Stimulated activated naive CD4-positive, alpha-beta T cell treated with Interleukin-2 at 50 U/mL for 16 hours (primary cell): ENCODE results near the gene PLEKHH1.
"Not testable (repeated sequence)": the region's sequence is repeated elsewhere in the genome, so short reads cannot be mapped to it uniquely, and the experiment has no call there.

Experiments used
- DNase-seq: peaks from one replicate; lab custom pipeline; 2025; lab: John Stamatoyannopoulos, UW

The PLEKHH1 gene

GRCh38 chr14:67532606-67532997 lies 488 bp upstream of the PLEKHH1 start:
- DNase-seq, result no peak

DNA sequence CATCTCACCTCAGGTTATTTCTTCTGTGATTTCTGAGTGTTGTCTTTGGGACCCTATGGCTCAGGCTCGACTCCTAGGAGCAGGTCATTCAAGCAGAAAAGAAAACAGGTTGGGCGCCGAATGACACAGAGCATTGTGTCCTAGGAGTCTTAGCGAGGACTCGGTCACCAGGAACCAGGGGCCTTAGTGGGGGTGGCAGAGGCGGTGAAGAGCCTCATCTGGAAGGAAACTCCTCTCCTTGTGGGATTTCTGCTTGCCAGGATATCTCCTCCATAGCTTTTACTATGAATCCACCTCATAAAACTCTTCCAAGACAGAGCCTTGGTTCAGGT lies 630 bp downstream of the PLEKHH1 start:
- no peak for DNase-seq

GRCh38 chr14:67536087-67536486 lies 3.0 kb downstream of the PLEKHH1 start:
- DNase-seq, result no peak

DNA sequence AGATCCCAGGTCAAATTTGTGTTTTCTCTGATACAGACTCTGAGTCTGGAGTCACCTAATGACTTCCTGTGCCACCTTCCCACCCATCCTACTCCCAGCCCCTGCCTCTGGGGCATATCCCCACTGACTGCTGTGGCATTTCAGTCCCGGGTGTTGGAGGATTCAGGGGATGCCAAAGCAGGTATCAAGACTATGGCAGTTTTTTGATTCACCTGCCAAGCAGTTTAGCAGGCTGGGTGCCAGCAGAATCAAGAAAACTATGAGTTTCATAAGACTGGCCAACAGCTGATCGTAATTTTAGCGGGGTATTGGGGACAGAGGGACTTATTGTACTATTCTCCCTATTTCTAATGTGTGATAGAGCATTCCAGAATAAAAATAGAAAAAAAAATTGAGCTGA lies 4.6 kb downstream of the PLEKHH1 start:
- DNase-seq, result no peak

DNA sequence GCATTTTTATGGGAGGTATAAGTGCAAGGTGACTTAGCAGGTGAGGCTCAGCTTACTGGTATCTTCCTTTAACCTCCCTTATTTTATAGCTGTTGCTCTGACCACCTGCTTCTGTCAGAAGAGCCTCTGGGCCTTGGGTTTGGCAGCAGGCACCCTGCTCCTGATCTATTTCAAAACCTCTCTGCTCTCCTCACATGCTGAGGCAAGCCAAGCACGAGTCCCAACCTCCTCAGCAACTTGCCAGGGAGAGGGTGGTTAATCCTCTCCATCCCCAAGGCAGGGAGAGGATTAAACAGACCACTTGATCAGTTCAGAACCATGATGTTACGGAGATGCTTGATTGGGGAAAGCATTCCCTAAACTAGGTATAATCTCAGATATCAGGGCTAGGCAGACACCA lies 5.4 kb downstream of the PLEKHH1 start:
- DNase-seq, result no peak

- no peak for DNase-seq
These were observed 6.0 kb downstream of the PLEKHH1 start for GRCh38 chr14:67539116-67539515.

- DNase-seq, result no peak
These were observed 8.6 kb downstream of the PLEKHH1 start for GRCh38 chr14:67541448-67542387.

DNA sequence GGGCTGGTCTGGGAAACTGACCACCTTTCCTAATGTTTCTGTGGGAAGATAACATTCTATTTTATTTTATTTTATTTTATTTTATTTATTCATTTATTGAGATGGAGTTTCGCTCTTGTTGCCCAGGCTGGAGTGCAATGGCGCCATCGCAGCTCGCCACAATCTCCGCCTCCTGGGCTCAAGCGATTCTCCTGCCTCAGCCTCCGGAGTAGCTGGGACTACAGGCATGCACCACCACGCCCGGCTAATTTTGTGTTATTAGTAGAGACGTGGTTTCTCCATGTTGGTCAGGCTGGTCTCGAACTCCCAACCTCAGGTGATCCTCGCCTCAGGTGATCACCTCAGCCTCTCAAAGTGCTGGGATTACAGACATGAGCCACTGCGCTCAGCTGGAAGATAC lies 9.5 kb downstream of the PLEKHH1 start:
- DNase-seq, result not testable (repeated sequence)

GRCh38 chr14:67544590-67544989 lies 11.5 kb downstream of the PLEKHH1 start:
- DNase-seq, result no peak

DNA sequence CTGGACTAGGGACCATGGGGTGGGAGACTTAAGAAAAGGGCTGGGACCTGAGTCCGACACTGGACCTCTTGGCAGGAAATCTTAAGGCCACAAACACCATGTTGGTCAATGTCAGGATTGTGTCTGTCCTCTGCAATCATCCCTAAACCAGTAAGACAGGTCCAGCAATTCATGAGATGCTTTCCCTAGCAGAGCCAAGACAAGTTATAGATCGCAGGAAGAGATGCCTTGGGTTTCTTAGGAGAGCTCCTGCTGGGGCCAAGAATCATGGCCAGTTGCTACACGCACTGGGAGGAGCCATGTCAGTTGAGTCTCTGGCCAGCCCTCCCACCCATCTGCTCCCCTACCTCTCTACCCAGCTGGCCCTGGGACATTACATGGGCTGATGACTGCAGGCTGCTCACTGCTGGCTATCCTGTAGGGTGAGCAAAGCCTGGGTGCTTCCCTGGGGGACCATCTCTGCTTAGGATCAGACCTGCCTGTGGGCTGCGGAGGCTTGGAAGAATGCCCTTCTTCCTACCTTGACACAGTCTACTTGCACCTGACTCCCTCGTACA lies 14.2 kb downstream of the PLEKHH1 start:
- no peak for DNase-seq

DNA sequence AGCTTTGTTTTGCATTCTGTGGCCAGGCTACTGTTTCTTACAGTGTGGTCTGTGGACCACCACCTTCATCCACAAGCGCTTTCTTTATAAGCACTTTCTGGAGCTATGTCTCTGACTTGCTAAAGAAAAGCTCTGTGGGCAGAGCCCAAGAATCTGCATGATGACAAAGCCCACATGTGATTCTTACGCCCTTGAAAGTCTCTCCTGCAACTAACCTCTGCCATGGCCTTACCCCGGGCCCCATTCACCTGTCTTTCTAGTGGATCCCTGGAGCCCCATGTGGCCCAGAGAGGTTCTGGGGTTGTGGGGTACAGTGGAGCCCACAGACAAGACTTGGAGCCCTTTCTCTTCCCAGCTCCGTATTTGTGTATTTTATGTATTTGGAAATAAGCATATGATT lies 16.6 kb downstream of the PLEKHH1 start:
- DNase-seq, result no peak

DNA sequence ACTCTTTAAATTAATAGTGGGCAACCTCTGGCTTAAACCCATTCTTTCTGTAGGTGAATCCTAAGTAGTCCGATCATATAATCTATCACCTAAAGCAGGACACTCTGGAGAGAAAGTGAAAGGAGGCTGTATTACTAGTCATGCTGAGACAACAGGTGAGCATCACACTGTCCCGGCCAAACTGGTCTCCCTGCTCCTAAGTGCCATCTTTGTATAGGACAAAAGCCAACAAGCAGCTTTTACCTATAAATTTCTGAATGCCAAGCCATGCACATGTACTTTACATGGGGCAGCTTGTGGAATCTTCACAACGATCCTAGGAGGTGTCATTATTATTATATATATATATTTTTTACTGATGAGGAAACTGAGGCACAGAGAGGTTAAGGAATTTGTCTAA lies 18.0 kb downstream of the PLEKHH1 start:
- no peak for DNase-seq

DNA sequence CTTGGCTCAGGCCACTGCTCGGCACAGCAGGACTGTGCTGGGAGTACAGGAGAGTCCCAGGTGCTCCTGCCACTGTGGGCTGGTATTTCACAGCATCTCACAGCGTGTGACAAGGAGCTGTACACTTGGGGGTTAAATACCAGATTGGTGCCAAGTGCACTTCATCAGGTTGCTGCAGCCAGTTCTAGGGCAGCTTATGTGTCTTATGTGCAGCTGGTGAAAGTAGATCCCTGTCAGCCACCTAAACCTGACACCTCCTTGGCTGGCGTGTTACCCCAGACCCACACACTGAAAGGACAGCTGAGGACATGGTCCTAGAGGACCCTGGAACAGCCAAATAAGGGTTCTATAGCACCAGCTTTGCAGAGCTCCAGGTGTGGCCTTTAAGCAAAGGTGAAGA lies 18.9 kb downstream of the PLEKHH1 start:
- DNase-seq, result no peak

GRCh38 chr14:67553547-67553946 lies 20.5 kb downstream of the PLEKHH1 start:
- DNase-seq, result no peak

GRCh38 chr14:67554341-67554740 lies 21.3 kb downstream of the PLEKHH1 start:
- no peak for DNase-seq

- no peak for DNase-seq
These were observed 22.5 kb downstream of the PLEKHH1 start for GRCh38 chr14:67555518-67556090.

- no peak for DNase-seq
These were observed 23.6 kb downstream of the PLEKHH1 start for GRCh38 chr14:67556671-67557070.

- no peak for DNase-seq
These were observed 24.0 kb downstream of the PLEKHH1 start for GRCh38 chr14:67557118-67557517.

GRCh38 chr14:67557656-67558055 lies 24.6 kb downstream of the PLEKHH1 start:
- DNase-seq, result no peak

GRCh38 chr14:67559639-67560038 lies 26.5 kb downstream of the PLEKHH1 start:
- DNase-seq, result no peak

DNA sequence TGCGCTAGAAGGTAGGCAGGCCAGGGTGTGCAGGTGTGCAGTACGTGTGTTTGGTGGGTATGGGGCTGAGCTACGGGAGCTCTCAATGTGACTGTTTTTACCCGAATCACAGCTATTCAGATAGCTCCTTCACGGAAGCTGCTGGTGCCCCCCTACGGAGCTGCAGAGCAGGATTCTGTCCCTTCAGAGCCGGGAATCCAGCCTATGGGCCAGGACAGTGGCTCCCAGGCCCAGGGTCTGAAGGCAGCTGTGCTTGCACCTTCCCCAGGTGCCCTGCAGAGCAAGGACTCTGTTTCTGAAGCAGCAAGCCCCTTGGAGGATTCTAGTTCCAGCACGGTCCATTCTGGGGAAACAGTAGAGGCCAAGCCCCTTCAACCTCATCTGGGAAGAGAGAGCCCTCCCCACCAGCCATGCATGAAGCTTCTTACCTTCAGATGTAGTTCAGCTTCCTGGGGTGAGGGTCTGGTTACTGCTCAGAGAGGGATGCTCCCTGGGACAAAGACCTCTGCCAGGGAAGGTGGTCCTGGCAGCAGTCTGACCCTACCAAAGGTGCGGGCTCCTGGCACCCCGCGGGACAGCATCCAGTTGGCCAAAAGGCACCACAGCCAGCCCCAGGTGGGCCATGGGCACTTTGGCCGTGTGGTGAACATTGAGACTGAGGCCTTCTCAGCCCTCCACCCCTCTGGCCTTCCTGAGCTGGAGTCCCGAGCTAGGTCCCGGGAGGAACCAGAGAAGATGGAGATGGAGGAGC lies 29.1 kb downstream of the PLEKHH1 start:
- DNase-seq, result no peak

DNA sequence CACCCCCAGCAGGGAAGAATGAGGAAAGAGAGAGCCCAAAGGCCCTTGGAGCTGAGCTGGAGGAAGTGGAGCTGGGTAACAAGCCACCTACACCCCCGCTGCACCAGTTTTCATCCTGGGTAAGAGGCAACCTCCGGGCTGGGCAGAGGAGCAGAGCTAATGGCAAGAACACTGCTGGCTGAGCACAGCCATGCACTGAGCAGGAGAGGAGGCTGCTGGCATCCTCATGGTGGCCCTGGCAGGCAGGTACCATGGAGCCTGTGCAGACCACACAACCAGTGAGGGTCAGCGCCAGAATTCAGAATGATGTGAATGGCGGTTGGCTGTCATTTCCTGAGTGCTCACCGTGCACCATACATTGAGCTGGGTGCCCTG lies 29.7 kb downstream of the PLEKHH1 start:
- DNase-seq, result no peak

DNA sequence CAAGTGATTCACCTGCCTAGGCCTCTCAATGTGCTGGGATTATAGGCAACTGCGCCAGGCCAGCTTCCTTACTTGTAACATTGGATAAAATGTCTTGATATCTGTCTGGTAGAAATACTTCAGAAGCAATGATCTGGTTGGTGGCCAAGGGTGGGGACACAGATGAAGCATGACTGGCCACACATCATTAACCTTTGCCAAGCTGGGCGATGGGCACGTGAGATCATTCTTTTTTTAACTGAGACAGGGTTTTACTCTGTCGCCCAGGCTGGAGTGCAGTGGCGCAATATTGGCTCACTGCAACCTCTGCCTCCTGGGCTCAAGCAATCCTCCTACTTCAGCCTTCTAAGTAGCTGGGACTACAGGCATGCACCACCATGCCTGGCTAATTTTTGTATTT lies 31.1 kb downstream of the PLEKHH1 start:
- DNase-seq, result no peak
